Prostate gland (tissue), 2 donors: Measurements from ENCODE around the gene UGT2A1. TPM values are rescaled to one million over a fixed set of nuclear protein-coding genes. Genes with fewer than 3 reads are reported as not detected.

Experiments
- DNase-seq: peaks from one replicate; pipeline ENCODE4 v3.0.0-alpha.2; 2019; ENCODE audit warnings: low spot score
- H3K27ac ChIP-seq, 2 donors: fragments of 200-600 bp; sonication (generic); 2 replicates each; pipeline ENCODE4 v1.5.1; 2017 to 2019
- H3K27me3 ChIP-seq: fragments of 200-600 bp; sonication (generic); replicated peaks from 2 replicates; pipeline ENCODE4 v1.5.1; 2019; ENCODE audit not compliant: insufficient read depth
- H3K36me3 ChIP-seq, 2 donors: fragments of 200-600 bp; sonication (generic); 1 replicate in 1 of 2; 2 replicates in 1 of 2; pipeline versions ENCODE4 v1.5.1 to v1.8.1; 2017 to 2019
- H3K4me1 ChIP-seq: fragments of 200-600 bp; sonication (generic); replicated peaks from 2 replicates; pipeline ENCODE4 v1.5.1; 2019
- H3K4me3 ChIP-seq, 2 donors: fragments of 200-600 bp; sonication (generic); 2 replicates each; pipeline ENCODE4 v1.5.1; 2017 to 2019
- H3K9me3 ChIP-seq: fragments of 200-600 bp; sonication (generic); 2 replicates; pipeline ENCODE4 v1.5.1; 2017
- CTCF ChIP-seq, 4 experiments: fragments of 200-600 bp in 2 of 4; fragments of 450-650 bp in 2 of 4; sonication (generic) in 2 of 4; IDR thresholded peaks; 1 replicate in 3 of 4; 2 replicates in 1 of 4; pipeline ENCODE4 v1.5.1; 2016 to 2019; ENCODE audit warnings: antibody characterized with exemption in 4 of 4, mild to moderate bottlenecking in 2 of 4, moderate library complexity in 2 of 4
- POLR2A ChIP-seq: fragments of 450-650 bp; IDR thresholded peaks from one replicate; pipeline ENCODE4 v1.6.1; 2016; ENCODE audit warnings: antibody characterized with exemption, mild to moderate bottlenecking
- POLR2AphosphoS5 ChIP-seq: sonication (generic); formaldehyde crosslinking; IDR thresholded peaks from one replicate; pipeline ENCODE4 v1.6.1; 2017; ENCODE audit warnings: antibody characterized with exemption
- WGBS: methylation state at CpG from one replicate; pipeline ENCODE4 v1.1.5; 2018; 5-methylcytosine and 5-hydroxymethylcytosine counted together
- intact Hi-C: fragments of 100-400 bp; cut with DNase I; formaldehyde crosslinking; loops from one replicate; pipeline ENCODE4 v1.14.2; 2022
- total RNA-seq, 2 donors: library from RNA; depleted of rRNA; stranded (reverse); fragments of >200 nt; gene quantifications; one replicate each; pipeline ENCODE4 v1.1.0, GENCODE V29; 2016

The UGT2A1 gene
- total RNA-seq, 2 donors from 2014 or later = not detected

- TF ChIP-seq CTCF (IDR thresholded peaks at IDR 0.05) (no peak), POLR2AphosphoS5 (no peak), POLR2A (no peak)
- DNase-seq = no peak
- intact Hi-C loops = no loop called here
- Histone ChIP-seq H3K27me3 (no peaks in the 10 kb centered on the region), H3K4me3 (no peak overlapping the region), H3K27ac (no peak overlapping the region), H3K9me3 (no peaks in the 10 kb centered on the region), H3K4me1 (no peaks in the 10 kb centered on the region), H3K36me3 (no peaks in the 10 kb centered on the region)
- 44% methylated on average over 1 of the region's 1 CpG for WGBS
Observed at GRCh38 chr4:69591364-69591763, 61.7 kb downstream of the UGT2A1 start.

- 24% methylated on average over 1 of the region's 1 CpG for WGBS
Observed at GRCh38 chr4:69589884-69590283, 63.2 kb downstream of the UGT2A1 start.

GRCh38 chr4:69584135-69584534, 68.9 kb downstream of the UGT2A1 start:
- WGBS = 91% methylated on average over 5 of the region's 5 CpGs
- no peaks in the 10 kb centered on the region for H3K27me3 ChIP-seq
- DNase-seq = no peak
- H3K9me3 ChIP-seq = no peaks in the 10 kb centered on the region
- H3K27ac ChIP-seq = no peak overlapping the region
- H3K4me1 ChIP-seq = no peaks in the 10 kb centered on the region
- H3K36me3 ChIP-seq = no peaks in the 10 kb centered on the region
- intact Hi-C loops = no loop called here
- no peak overlapping the region for H3K4me3 ChIP-seq
- no peak for TF ChIP-seq POLR2AphosphoS5
- no peak for TF ChIP-seq POLR2A
- TF ChIP-seq CTCF (IDR thresholded peaks at IDR 0.05) = no peak

More at GRCh38 chr4:69589884-69590283, 63.2 kb downstream of the UGT2A1 start:
- Histone ChIP-seq H3K36me3 (no peaks in the 10 kb centered on the region), H3K4me3 (no peak overlapping the region), H3K27ac (no peak overlapping the region), H3K27me3 (no peaks in the 10 kb centered on the region), H3K9me3 (no peaks in the 10 kb centered on the region), H3K4me1 (no peaks in the 10 kb centered on the region)
- TF ChIP-seq POLR2A (no peak), POLR2AphosphoS5 (no peak), CTCF (IDR thresholded peaks at IDR 0.05) (no peak)
- no peak for DNase-seq
- intact Hi-C loops = no loop called here

GRCh38 chr4:69583543-69583942, 69.5 kb downstream of the UGT2A1 start:
- DNase-seq = no peak
- Histone ChIP-seq H3K36me3 (no peaks in the 10 kb centered on the region), H3K4me1 (no peaks in the 10 kb centered on the region), H3K4me3 (no peak overlapping the region), H3K9me3 (no peaks in the 10 kb centered on the region), H3K27me3 (no peaks in the 10 kb centered on the region), H3K27ac (no peak overlapping the region)
- intact Hi-C loops = no loop called here
- TF ChIP-seq POLR2A (no peak), POLR2AphosphoS5 (no peak), CTCF (IDR thresholded peaks at IDR 0.05) (no peak)
- WGBS = 47% methylated on average over 2 of the region's 2 CpGs

GRCh38 chr4:69577245-69577644, 75.8 kb downstream of the UGT2A1 start:
- H3K36me3 ChIP-seq = no peaks in the 10 kb centered on the region
- no peaks in the 10 kb centered on the region for H3K9me3 ChIP-seq
- H3K27me3 ChIP-seq = no peaks in the 10 kb centered on the region
- no peak for TF ChIP-seq POLR2AphosphoS5
- no peak for TF ChIP-seq POLR2A
- H3K4me1 ChIP-seq = no peaks in the 10 kb centered on the region
- intact Hi-C loops = no loop called here
- H3K27ac ChIP-seq = no peak overlapping the region
- no peak overlapping the region for H3K4me3 ChIP-seq
- 96% methylated on average over 1 of the region's 1 CpG for WGBS
- no peak for DNase-seq
